NCI-H524 treated with DMSO at 0.1 percent for 48 hours (cell line): ENCODE results near the gene TMPRSS4.

Experiments
- DNase-seq: peaks from one replicate; lab custom pipeline; 2025; lab: John Stamatoyannopoulos, UW

The TMPRSS4 gene

DNA sequence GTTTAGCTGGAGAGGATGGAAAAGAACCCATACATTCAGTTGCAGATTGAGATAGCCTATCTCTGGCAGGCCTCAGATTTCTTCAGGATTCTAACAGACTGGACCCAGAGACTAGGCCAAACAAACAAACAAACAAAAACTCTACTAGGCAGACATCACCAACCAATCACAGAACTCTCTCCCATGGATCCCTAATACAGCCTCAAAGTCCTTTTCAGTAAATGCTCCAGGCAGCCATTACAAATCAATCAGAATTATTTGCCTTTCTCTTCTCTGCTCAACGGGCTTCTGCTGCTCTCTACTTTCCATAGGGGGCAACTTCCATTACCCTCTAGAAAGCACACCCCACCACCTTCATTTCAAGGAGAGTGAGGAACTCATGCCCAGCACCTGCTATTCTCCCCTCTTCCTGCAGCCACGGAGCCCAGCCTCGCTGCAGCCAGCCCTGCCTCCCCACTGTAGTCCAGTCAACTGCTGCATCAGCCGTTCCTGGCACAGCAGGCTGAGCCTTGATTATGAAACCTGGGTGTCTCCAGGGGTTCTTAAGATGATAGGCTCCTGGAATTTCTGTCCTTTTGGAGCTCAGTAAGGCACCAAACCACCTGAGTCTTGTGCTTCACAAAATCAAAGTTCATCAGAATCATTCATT lies 28.9 kb downstream of the TMPRSS4 start:
- DNase-seq: no peak

DNA sequence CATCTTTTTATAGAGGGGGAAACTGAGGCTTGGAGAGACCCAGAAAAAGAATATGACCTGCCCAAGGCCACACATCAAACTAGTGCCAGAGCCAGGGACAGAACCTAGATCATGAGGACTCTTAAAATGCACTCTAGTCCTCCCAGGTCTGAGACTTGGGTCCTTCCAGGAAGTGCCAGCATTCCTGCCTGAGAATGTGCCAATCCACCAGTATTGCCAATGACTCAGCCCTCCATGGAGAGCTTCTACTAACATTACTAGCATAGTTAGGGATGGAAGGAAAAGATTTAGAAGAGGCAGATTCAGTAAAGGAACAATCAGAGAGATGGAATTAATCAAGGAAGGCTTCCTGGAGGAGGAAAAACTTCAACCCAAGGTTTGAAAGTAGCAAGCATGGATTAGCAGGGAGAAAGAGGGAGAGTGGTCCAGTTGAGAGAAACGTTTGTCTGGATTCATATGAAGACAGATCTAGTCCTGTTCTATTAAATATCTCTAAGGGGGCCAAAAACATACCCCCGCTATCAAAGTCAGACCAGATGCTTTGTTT lies 30.0 kb downstream of the TMPRSS4 start:
- no peak for DNase-seq

DNA sequence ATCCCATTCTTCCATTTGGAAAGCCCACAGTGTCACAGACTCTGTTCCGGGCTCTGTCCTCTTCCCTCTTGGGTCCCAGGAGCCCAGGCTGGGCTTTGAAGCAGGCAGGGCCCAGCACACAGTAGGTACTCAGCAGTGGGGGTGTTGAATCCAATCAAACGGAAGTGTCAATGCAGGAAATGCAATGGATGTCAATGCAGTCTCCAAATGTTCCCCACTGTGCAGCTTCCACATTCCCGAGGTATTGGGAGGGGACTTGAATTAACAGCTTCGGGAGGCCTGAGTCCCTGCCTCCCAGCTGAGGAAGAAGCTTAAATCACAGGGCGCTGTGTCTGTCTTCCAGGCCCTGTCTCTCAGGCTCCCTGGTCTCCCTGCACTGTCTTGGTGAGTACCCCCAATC lies 31.6 kb downstream of the TMPRSS4 start:
- DNase-seq: no peak

DNA sequence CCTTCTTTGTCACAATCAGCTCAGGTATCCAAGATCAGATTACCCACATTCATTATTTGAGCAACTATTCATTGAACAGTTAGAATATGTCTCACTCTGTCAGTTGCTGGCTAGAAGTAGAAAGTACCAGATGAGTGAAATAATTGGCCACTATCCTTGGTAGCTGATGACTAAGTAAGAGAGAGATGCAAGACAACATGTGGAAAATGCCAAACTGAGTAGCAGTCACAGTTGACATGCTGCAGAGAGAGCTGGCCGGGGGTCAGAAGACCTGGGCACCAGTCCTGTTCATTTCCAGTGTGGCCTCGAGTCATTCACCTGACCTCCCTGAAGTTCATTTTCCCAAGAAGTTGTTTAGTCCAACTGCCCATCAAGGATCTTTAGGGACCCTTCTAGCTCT lies 32.4 kb downstream of the TMPRSS4 start:
- no peak for DNase-seq

DNA sequence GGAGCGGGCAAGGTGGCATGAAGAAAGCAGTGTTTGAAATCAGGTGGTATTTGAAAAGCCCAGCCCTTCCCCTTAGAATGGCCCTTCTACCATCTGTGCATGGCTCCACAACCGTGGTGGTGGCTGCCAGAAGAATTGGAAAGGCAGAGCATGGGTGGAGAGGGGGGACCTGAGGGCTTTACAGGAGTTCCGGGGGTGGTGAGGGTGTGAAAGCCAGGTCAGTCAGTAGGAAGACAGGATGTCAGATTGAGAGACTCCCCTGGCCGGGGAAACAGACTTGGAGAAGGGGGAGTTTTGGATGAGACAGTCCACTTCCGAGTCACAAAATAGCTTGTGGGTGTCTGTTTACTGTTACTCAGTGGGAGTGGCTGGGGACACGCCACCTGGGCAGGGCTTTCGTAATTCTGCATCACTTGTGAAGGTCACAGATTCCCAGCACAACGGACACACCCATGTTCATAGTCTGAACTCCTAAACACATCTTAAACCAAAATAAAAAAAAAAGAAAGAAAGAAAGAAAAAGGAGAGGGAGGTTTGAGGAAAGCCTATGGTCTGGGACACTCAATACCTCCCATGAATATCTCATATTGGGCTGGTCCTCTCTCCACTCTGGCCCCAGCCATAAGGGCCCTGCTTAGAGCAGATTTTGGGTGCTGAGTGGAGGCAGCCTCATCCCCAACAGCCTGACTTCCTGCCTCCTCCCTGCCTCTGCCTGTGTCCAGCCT lies 34.3 kb downstream of the TMPRSS4 start:
- no peak for DNase-seq

DNA sequence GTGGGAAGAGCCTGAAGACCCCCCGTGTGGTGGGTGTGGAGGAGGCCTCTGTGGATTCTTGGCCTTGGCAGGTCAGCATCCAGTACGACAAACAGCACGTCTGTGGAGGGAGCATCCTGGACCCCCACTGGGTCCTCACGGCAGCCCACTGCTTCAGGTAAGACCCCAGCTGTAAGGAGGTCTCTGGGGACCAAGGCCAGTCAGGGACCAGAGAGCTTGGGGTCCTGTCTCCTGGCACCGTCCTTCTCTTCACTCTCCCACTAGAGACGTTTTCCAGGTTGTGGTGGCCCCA lies 34.8 kb downstream of the TMPRSS4 start:
- DNase-seq: no peak

DNA sequence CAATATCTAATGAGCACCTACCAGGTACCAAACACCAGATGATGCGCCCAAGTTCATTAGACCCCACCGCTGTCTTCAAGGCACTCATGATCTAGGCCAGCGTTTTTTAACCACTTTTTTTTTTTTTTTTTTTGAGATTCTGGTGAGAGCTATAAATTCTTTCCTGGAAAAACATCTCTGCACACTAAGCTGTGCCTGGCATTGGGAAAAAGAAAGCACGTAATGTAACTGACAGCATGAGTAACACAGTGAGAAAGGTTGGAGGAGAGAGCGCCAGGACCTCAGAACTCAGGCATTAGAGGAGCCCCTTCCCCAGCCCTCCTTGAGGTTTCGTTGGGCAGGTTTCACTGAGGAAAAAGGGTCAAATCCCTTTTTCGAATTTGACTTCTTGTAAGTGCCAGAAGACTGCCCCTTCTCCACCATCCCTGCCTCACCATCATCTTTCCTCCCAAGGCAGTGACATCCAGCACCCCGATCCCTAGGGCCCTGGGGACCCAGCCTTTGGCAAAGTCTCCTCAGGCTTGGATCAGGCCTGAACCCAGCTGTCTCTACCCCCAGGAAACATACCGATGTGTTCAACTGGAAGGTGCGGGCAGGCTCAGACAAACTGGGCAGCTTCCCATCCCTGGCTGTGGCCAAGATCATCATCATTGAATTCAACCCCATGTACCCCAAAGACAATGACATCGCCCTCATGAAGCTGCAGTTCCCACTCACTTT lies 36.0 kb downstream of the TMPRSS4 start:
- no peak for DNase-seq

DNA sequence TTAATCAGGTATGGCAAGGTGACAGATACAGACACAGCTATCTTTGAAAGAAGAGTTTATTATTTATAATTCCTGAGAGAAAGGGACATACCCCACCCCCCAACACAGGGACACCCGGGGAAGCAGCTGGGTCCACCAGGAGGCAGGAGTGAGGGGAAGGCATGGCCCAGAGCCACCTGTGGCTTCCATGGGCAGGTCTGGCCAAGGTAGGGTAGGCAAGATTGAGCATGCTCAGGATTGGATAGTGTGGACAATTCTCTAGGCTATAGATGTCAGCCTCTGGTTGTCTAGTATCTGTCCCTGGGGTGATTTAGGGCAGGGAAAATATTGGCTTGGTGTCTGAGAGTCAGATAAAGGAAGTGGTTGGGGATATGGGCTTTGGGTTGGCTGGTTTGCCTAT lies 37.4 kb downstream of the TMPRSS4 start:
- DNase-seq: no peak

DNA sequence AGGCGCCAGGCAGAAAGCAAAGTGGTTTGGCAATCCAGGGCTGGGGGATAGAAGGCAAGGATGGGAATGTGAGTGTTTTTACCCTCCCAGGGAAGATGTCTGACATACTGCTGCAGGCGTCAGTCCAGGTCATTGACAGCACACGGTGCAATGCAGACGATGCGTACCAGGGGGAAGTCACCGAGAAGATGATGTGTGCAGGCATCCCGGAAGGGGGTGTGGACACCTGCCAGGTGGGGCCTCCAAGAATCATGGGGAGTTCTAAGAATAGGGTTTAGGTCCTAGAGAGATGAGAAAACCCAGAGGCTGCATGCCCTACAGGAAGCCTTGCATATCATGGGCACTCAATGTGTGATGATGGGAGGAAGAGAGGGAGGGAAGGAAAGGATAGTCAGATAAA lies 38.2 kb downstream of the TMPRSS4 start:
- DNase-seq: no peak

DNA sequence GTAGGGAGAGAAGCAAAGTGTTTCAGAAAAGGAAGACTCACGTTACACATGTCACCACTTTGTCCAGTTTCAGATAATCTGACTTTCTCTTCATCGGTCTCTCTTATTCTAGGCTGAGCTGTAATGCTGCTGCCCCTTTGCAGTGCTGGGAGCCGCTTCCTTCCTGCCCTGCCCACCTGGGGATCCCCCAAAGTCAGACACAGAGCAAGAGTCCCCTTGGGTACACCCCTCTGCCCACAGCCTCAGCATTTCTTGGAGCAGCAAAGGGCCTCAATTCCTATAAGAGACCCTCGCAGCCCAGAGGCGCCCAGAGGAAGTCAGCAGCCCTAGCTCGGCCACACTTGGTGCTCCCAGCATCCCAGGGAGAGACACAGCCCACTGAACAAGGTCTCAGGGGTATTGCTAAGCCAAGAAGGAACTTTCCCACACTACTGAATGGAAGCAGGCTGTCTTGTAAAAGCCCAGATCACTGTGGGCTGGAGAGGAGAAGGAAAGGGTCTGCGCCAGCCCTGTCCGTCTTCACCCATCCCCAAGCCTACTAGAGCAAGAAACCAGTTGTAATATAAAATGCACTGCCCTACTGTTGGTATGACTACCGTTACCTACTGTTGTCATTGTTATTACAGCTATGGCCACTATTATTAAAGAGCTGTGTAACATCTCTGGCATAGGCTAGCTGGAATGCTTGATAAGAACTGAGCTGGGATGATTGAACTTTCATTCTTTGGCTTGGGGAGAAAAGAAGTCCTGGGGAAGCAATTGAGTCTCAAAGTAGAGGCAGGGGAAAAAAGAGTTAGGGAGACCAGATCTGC lies 41.1 kb downstream of the TMPRSS4 start:
- no peak for DNase-seq

DNA sequence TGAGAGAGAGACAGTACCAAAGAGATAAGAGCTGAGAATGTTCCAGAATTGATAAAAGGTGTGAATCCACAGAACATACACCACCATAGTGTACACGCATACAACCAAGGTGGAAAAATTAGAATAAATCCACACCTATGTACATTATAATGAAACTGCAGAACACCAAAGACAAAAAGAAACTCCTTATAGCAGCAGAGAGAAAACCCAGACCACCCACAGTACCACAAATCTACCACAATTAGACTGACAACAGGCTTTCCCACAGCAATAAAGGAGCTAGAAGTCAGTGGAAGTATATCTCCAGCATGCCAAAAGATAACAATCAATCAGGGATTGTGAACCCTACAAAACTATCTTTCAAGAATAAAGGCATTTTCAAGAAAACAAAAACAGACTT lies 43.9 kb downstream of the TMPRSS4 start:
- no peak for DNase-seq

DNA sequence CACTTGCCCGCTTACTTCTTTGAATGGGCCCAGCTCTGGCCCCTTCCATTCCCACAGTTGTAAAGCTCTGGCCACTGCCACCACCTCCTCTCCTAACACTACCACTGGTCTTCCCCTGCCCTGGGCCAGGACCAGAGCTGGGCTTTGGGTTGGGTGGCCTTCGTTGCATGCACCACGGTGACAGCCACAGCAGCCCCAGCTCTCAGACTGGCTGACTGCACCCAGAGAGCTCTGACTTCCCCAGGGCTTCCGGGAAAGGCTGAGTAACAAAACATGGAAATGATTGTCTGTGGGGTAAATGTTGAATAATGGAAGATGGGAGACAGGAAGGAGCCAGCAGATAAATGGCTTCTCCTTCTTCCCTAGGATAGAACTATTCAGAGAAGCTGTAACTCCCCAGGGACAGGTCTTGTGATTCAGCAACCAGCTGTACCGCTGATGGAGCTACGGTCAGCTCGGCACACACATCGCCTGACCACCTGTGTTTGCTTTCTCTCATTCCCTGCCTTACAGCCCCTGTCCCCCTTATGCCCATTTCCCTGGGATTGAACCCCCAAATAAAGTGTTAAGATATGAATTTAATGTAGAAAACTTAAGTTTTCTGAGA lies 48.2 kb downstream of the TMPRSS4 start:
- DNase-seq: no peak

DNA sequence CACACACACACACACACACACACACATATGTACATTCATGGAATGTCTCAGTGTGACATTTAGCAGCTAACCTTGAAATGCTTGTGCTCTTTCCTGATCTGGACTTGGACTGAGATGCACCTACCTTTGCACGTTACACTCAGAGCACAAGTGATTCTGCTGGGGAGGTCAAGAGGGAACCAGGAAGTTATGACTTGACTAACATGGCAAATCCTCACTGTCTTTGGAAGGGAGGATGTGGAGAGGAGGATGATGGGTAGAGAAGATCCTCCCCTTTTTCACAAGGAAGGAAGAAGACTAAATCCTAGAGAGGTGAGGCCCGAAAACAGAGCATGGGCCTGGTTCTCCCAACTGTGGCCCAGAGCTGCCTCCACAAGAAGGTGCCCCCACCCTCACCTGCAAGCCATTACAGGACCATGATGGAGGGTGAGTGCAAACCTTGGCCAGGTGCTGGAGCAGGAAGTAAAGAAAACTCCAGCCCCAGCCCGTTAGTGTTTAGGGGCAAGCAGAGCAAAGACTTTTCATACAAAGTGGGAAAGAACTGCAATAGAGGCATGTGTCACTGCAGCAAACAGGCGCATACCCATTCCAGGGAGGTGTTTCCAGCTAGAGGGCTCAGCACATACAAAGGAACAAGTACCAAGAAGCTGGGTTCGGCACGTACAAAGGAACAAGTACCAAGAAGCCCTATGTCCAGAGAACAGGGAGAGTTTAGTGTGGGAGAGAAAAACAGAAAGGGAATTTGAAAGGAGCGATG lies 49.4 kb downstream of the TMPRSS4 start:
- no peak for DNase-seq

DNA sequence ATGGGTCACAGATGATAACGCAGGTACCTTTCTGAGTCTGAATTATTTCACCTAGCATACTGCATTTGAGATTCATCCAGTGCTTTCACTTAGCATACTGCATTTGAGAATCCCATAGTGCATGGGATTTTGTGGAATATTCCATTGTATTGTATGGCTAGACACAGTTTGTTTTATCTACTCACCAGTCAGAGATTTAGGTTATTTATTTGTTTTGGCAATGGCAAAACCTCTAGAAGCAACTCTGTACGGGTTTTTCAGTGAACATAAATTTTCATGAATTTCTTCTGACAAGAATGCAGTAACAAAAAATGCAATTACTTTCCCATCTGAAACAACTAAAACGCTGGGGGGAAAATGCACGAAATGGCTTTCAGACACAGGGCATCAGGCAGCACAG lies 51.4 kb downstream of the TMPRSS4 start:
- no peak for DNase-seq

DNA sequence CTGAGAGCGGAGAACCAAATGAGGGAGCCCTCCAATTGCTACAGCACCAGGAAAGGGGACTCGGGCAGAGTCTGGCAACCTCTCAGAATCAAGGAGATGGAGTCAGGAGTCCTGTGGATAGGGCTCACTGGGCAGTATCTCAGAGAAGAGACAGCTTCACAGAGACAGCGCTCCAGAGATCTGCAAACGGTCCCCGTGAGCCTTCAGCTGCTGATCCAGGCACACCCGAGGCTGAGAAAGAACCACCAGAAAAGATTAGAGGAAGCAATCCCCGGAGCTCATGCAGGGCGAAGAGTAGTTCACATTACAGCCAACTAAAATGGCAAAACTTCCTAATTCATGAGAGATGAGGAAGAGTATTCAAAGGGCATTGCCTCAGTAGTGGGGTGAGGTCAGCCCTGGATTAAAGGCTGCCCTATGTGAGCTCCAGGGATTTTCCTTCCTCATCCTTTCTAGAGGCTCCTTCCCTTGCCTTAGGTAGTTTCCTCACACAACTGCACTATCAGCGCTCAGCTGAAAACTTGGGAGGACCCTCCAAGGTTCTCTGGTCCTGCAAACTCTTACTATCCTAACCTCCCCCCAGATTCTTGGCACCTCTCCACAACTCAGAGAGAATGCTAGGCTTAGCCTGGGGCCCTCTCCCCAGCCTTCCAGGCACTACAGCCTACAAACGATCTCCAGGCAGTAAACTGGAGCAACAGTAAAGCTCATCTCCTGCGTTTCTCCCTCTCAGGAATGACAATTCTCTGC lies 52.0 kb downstream of the TMPRSS4 start:
- no peak for DNase-seq

DNA sequence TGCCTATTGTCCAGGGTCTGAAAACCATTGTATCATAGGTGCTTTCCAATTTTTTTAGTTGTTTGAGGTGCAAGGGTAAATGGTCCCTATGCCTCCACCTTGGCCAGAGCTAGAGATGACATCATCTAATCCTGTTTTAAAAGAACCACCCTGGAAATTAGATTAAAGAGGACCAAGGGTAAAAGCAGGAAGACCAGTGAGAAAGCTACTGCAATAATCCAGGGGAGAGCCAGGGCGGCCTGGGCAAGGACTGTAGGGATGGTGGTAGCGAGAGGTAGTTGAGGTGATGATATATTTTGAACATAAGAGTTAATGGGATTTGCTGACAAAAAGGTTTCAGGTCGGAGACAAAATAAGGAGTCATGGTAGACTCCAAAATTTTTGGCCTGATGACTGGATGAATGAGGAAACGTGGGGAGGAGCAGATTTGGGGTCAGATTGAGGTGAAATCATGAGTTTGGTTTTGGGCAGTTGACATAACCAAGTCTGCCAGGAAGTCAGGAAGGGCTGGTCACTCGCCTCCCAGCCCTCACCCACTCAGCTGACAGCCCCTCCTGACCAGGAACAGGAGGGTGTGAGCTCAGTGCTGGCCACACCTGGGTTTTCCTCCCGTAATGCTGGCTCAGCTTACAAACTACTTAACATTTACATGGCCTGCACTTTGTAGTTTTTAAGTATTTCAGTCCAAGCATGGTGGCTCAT lies 52.7 kb downstream of the TMPRSS4 start:
- DNase-seq: no peak

DNA sequence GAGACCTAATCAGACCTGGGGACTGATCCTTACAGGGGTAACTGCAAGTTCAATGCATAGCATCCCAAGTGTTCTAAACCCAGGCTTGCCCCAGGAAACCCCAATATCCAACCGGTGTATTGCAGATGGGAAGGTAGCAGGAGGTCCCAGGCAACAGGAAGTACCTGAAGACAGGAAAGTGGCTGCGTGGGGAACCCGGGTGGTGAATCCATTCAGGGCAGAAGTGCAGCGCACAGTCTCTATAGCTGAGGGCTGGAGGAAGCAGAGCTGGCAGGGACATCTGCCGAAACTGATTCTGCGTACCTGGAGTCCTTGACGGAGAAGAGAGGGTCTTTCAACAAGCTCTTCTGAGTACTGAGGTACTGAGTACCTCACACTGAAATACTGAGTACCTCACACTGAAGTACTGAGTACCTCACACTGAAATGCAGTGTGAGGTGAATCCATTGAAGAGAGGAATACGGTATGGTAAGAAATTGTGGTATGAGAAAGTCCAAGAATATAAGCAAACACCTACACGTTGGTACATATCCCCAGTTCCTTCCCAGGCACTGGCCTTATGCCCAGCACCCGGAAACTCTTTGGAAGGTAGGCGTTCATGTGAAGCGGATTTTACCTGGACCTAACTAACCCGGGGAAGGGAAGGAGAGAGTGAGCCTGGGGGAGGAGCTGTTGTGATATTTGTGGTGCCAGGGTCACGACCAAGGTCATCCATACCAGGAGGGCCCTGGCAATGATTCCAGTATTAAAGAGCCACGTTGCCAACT lies 55.7 kb downstream of the TMPRSS4 start:
- no peak for DNase-seq

DNA sequence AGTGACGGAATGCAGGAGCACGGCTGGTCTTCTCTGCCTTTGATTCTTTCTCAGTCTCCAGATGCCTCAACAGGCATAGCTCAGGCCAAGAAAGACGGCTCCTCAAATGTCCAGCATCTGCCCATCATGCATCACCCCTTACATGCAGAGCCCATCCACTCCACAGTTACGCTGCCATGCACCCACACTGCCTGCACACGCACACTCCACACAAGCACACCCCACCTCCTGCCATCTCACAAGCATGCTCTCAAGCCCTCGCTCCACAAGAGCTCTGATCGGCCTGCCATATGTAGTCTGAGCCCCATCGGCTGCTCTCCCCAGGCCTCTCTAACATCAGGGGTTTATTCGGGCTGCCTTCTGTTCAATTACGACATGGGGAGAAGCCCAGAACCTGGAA lies 56.9 kb downstream of the TMPRSS4 start:
- DNase-seq: no peak
